ENCODE measurements around the gene LTK. TPM values are rescaled to one million over a fixed set of nuclear protein-coding genes. Genes with fewer than 3 reads are reported as not detected.

Gene LTK
- total and polyA plus RNA-seq, 2 of the 4 experiments (the other 2 are of a cell fraction), result 0.18 to 0.62 TPM

DNA sequence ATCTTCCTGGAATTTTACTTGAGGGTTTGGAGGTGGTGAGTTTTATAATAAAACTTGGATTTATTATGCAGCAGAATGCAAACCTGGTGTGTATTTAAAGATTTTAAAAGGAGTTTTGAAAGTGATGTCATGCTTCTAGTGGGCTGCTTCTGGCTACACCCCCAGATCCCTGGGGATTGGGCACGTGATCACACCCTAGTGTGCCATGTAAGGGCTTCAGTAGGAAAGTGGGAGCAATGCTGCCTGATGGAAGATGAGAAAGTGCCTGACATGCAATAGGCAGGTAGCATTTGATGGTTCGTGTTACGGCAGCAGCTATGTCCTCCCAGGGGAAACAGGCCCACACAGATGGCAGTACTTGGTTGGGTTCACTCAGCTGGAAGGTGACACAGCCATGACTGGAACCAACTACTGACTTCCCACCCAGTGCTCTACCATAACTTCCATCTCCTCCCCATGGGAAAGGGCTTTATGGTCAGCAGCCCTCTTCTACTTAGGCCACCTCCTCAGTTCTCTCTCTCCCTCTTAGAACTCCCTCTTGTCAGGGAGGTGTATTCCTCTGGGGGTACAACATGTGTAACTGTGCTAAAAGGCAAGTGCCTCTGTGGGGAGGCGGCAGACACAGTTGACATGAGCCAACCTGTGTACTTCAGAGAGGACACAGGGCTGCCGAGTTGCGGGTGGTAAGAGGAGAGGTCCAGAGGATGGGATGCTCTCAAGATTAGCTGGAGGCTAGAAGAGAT is 14.3 kb downstream of the LTK start:
- H3K27me3 ChIP-seq (ENCODE audit: control insufficient read depth, insufficient read depth, low read length), result peaks cover 20% of the 10 kb centered on the region
- ATAC-seq (ENCODE audit: low read depth) (no peak), DNase-seq (no peak)
- no peak overlapping the region for H4K8ac ChIP-seq (ENCODE audit: low read depth in 2 of 2, low read length in 2 of 2)
- H4K91ac ChIP-seq (ENCODE audit: insufficient read depth, low read depth, low read length), result no peak overlapping the region
- no peak overlapping the region for H2BK15ac ChIP-seq (ENCODE audit: low read depth, low read length)
- no TSS peak for BruUV-seq (replicated peaks)
- no peak overlapping the region for H3K9ac ChIP-seq (ENCODE audit: low read depth, low read length)
- no peak overlapping the region for H3K23ac ChIP-seq (ENCODE audit: low read depth, low read length)
- no peak overlapping the region for H2BK120ac ChIP-seq (ENCODE audit: low read depth, low read length)
- H3K9me1 ChIP-seq (ENCODE audit: insufficient read depth, low read length), result peaks cover 5% of the 10 kb centered on the region; the same call in 1 of the 2 replicates
- TF ChIP-seq MAZ (IDR thresholded peaks at IDR 0.05; ENCODE audit: borderline replicate concordance, low read depth, low read length), result no peak
- no peak for TF ChIP-seq NFE2L2 (IDR thresholded peaks at IDR 0.05; ENCODE audit: low read depth, low read length)
- no peak for TF ChIP-seq MXI1 (IDR thresholded peaks at IDR 0.05; ENCODE audit: borderline replicate concordance, low read depth, low read length)
- no peak for TF ChIP-seq MAFK (IDR thresholded peaks at IDR 0.05; ENCODE audit: low read depth, low read length)
- TF ChIP-seq, protein P1, sequence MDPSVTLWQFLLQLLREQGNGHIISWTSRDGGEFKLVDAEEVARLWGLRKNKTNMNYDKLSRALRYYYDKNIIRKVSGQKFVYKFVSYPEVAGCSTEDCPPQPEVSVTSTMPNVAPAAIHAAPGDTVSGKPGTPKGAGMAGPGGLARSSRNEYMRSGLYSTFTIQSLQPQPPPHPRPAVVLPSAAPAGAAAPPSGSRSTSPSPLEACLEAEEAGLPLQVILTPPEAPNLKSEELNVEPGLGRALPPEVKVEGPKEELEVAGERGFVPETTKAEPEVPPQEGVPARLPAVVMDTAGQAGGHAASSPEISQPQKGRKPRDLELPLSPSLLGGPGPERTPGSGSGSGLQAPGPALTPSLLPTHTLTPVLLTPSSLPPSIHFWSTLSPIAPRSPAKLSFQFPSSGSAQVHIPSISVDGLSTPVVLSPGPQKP (IDR thresholded peaks at IDR 0.05; ENCODE audit: borderline replicate concordance, low read depth, low read length), result no peak
- no peak for TF ChIP-seq CHD1 (IDR thresholded peaks at IDR 0.05; ENCODE audit: low read depth, low read length)
- TF ChIP-seq FOS (IDR thresholded peaks at IDR 0.05; ENCODE audit: low read depth, low read length), result no peak
- TF ChIP-seq, protein P2, sequence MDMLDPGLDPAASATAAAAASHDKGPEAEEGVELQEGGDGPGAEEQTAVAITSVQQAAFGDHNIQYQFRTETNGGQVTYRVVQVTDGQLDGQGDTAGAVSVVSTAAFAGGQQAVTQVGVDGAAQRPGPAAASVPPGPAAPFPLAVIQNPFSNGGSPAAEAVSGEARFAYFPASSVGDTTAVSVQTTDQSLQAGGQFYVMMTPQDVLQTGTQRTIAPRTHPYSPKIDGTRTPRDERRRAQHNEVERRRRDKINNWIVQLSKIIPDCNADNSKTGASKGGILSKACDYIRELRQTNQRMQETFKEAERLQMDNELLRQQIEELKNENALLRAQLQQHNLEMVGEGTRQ (IDR thresholded peaks at IDR 0.05; ENCODE audit: low read depth, low read length), result no peak
- TF ChIP-seq CEBPB (IDR thresholded peaks at IDR 0.05; ENCODE audit: low read depth, low read length), result no peak
- TF ChIP-seq, protein P3, sequence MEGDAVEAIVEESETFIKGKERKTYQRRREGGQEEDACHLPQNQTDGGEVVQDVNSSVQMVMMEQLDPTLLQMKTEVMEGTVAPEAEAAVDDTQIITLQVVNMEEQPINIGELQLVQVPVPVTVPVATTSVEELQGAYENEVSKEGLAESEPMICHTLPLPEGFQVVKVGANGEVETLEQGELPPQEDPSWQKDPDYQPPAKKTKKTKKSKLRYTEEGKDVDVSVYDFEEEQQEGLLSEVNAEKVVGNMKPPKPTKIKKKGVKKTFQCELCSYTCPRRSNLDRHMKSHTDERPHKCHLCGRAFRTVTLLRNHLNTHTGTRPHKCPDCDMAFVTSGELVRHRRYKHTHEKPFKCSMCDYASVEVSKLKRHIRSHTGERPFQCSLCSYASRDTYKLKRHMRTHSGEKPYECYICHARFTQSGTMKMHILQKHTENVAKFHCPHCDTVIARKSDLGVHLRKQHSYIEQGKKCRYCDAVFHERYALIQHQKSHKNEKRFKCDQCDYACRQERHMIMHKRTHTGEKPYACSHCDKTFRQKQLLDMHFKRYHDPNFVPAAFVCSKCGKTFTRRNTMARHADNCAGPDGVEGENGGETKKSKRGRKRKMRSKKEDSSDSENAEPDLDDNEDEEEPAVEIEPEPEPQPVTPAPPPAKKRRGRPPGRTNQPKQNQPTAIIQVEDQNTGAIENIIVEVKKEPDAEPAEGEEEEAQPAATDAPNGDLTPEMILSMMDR (conservative IDR thresholded peaks at IDR 0.05; ENCODE audit: low read depth, low read length), result no peak
- TF ChIP-seq RAD21 (IDR thresholded peaks at IDR 0.05; ENCODE audit: low read length), result no peak
- no peak for TF ChIP-seq BHLHE40 (IDR thresholded peaks at IDR 0.05; ENCODE audit: low read depth, low read length)
- no peak for TF ChIP-seq POLR2A (IDR thresholded peaks at IDR 0.05; ENCODE audit: low read depth, low read length)
- no peak overlapping the region for H2BK5ac ChIP-seq (ENCODE audit: low read depth, low read length, poor library complexity, severe bottlenecking)
- dilution Hi-C loops (cut with HindIII; ENCODE audit: low sequenced_read_pairs, unreplicated experiment), result no loop called here
- intact Hi-C loops (cut with micrococcal nuclease), result no loop called here
- in situ Hi-C loops (cut with MboI; ENCODE audit: low sequenced_read_pairs), result no loop called here
- H3K18ac ChIP-seq (ENCODE audit: low read depth, low read length), result no peak overlapping the region
- no peaks in the 10 kb centered on the region for H3K9me3 ChIP-seq (ENCODE audit: control insufficient read depth, insufficient read depth, low read length)
- H3K14ac ChIP-seq (replicated peaks; ENCODE audit: low read depth, low read length), result no peak overlapping the region
- H2AK5ac ChIP-seq (ENCODE audit: low read depth, low read length), result no peak overlapping the region
- ChIA-PET CTCF (no interaction called here), POLR2A (ENCODE audit: unreplicated experiment) (no interaction called here)
- no peak overlapping the region for H3K56ac ChIP-seq (ENCODE audit: extremely low read depth, insufficient read depth, low read length)
- H2BK20ac ChIP-seq (ENCODE audit: low read depth, low read length), result no peak overlapping the region
- no peaks in the 10 kb centered on the region for H3K36me3 ChIP-seq (ENCODE audit: control insufficient read depth, insufficient read depth, low read length)
- H3K79me1 ChIP-seq (ENCODE audit: low read depth in 1 of 2, low read length in 2 of 2), result no peaks in the 10 kb centered on the region
- H2AK9ac ChIP-seq (replicated peaks; ENCODE audit: low read depth, low read length, poor library complexity), result no peak overlapping the region
- WGBS, 2 experiments (ENCODE audit: extremely low coverage in 2 of 2, insufficient read length in 1 of 2), result 83% methylated on average over 1 of the region's 6 CpGs; no CpG with 5 or more reads in 1 of the 2 experiments
- no peak overlapping the region for H3K4me3 ChIP-seq (ENCODE audit: insufficient read depth, low read depth, low read length)
- H2AFZ ChIP-seq (replicated peaks; ENCODE audit: low read length, poor library complexity), result no peak overlapping the region
- no peak overlapping the region for H4K5ac ChIP-seq (ENCODE audit: low read depth, low read length)
- no peak overlapping the region for H3K4me2 ChIP-seq (ENCODE audit: low read depth, low read length)
- H3K27ac ChIP-seq (ENCODE audit: insufficient read depth, low read length), result no peak overlapping the region
- peaks cover 2% of the 10 kb centered on the region; the same call in 1 of the 2 replicates for H3K4me1 ChIP-seq (ENCODE audit: control insufficient read depth, insufficient read depth, low read length)
- H4K20me1 ChIP-seq (ENCODE audit: insufficient read depth, low read length), result peaks cover 4% of the 10 kb centered on the region; the same call in 1 of the 2 replicates
- H3K4ac ChIP-seq (ENCODE audit: low read depth, low read length), result no peak overlapping the region

Data from IMR-90 (cell line).